Suprapubic skin (tissue), 4 donors: ENCODE data around the gene PTPRN2.

Source experiments
- CTCF ChIP-seq, 2 donors: fragments of 200-600 bp in 1 of 2; fragments of 450-650 bp in 1 of 2; sonication (generic) in 1 of 2; IDR thresholded peaks; one replicate each; pipeline ENCODE4 v1.5.1; 2016 to 2019; ENCODE audit warnings: antibody characterized with exemption in 2 of 2, mild to moderate bottlenecking in 1 of 2, moderate library complexity in 1 of 2
- POLR2A ChIP-seq, 2 donors: fragments of 450-650 bp; IDR thresholded peaks; one replicate each; pipeline ENCODE4 v1.6.1; 2017; ENCODE audit warnings: antibody characterized with exemption in 2 of 2, mild to moderate bottlenecking in 2 of 2, moderate library complexity in 2 of 2
- POLR2AphosphoS5 ChIP-seq, 3 donors: sonication (generic); formaldehyde crosslinking; IDR thresholded peaks; one replicate each; pipeline ENCODE4 v1.6.1; 2017; ENCODE audit warnings: antibody characterized with exemption in 3 of 3

DNA sequence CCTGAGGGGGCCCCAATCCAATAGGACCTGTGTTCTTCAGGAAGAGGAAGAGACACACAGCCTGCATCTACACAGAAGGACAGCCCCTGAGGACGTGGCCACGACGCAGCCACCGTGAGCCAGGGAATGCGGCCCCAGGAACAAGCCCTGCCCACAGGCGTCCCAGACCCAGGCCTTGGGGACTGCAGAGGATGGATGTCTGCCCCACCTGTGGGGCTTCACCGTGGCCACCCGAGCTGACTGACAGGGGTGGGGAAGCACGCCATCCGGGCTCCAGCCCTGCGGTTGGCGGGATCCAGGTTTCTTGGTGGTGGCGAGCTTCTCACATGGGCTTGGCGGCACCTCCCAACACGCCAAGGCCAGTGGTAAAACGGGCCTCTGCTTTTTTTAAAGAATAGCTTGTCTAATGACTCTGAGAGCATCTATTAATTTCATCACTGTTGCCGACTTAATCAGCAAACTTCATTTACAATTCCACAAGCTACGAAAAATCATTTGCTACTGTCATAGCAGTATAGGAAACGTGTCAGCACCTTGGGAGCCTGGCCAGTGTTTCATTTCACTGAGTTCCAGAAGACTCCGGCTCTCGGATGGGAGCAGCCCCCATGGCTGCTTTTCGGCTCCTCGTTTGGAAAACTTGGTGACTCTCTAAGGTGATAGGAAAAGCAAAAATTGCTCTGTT is 584.0 kb downstream of the PTPRN2 start:
- TF ChIP-seq POLR2A (IDR thresholded peaks at IDR 0.05) (no peak), POLR2AphosphoS5 (IDR thresholded peaks at IDR 0.05) (no peak), CTCF (IDR thresholded peaks at IDR 0.05) (no peak)
